ENCODE measurements around the gene SERP2.

DNA sequence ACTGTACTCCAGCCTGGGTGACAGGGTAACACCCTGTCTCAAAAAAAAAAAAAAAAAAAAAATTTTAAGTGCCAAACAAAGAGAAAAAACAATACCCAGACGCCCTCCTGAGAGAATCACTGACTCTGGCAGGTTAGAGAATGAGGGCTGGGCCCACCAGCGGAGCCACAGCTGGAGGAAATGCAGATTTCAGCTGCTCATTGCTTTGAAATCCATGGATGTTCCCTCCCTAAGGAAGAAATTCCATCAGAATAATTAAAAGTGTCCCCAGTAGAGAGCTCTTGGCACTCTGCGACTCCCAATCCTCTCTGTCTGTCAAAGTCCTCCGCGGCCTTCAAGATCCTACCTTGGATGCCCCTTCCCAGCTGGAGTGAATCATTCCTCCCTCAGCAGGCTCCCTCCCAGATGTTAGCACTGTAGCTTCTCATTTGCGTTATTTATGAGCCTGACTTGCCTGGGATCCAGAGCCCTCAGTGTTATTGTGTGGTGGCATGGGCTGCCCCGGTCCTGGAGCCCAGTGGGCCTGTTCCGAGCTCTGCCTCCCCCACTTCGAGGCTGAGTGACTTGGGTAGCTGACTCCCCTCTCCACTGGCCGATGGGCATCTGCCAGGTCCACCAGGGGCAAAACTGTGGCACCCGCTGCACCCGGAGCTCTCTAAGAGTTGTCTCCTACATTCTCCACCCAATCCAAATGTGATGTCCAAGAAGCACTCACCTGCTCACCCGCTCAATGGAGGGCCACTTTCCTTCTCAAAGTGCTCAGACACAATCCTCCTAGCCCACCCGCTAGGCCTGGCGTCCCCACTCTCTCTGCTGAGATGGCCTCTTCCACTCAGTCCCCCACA lies 47.0 kb downstream of the SERP2 start:
- TF ChIP-seq, protein P1, sequence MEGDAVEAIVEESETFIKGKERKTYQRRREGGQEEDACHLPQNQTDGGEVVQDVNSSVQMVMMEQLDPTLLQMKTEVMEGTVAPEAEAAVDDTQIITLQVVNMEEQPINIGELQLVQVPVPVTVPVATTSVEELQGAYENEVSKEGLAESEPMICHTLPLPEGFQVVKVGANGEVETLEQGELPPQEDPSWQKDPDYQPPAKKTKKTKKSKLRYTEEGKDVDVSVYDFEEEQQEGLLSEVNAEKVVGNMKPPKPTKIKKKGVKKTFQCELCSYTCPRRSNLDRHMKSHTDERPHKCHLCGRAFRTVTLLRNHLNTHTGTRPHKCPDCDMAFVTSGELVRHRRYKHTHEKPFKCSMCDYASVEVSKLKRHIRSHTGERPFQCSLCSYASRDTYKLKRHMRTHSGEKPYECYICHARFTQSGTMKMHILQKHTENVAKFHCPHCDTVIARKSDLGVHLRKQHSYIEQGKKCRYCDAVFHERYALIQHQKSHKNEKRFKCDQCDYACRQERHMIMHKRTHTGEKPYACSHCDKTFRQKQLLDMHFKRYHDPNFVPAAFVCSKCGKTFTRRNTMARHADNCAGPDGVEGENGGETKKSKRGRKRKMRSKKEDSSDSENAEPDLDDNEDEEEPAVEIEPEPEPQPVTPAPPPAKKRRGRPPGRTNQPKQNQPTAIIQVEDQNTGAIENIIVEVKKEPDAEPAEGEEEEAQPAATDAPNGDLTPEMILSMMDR (IDR thresholded peaks at IDR 0.05; ENCODE audit: low read depth, low read length), result no peak
- TF ChIP-seq EZH2phosphoT487 (IDR thresholded peaks at IDR 0.05; ENCODE audit: low read depth), result no peak
